BJ (cell line): ENCODE results near the gene ADARB1. TPM values are rescaled to one million over a fixed set of nuclear protein-coding genes. Genes with fewer than 3 reads are reported as not detected.

Experiments
- CTCF ChIA-PET: fragments of 350-600 bp; formaldehyde crosslinking; extraction: SDS; loops from one replicate; lab custom pipeline; 2021; ENCODE audit warnings: antibody characterized with exemption, inconsistent platforms; lab: Yijun Ruan, JAX
- POLR2A ChIA-PET: fragments of 300-600 bp; sonication (Branson Sonifier 250); formaldehyde crosslinking; extraction: SDS; loops from one replicate; lab custom pipeline; 2021; ENCODE audit warnings: antibody characterized with exemption; lab: Charles Lee
- DNase-seq: peaks from one replicate; pipeline ENCODE4 v3.0.0-alpha.2; 2011; ENCODE audit warnings: low read depth
- H3K27me3 ChIP-seq: 2 replicates; pipeline ENCODE4 v1.6.0; 2011; ENCODE audit warnings: low read length; ENCODE audit not compliant: control insufficient read depth, insufficient read depth
- H3K36me3 ChIP-seq: 2 replicates; pipeline ENCODE4 v1.5.1; 2011; ENCODE audit warnings: low read length; ENCODE audit not compliant: control insufficient read depth, insufficient read depth
- H3K4me3 ChIP-seq: 2 replicates; pipeline ENCODE4 v1.5.1; 2011; ENCODE audit warnings: low read depth, mild to moderate bottlenecking, control low read depth, low read length
- CTCF ChIP-seq: IDR thresholded peaks from 2 replicates; pipeline ENCODE4 v1.5.1; 2011; ENCODE audit warnings: low read depth, mild to moderate bottlenecking, control low read depth, inconsistent platforms, low read length, moderate library complexity; ENCODE audit not compliant: insufficient read depth
- polyA plus RNA-seq: library from polyadenylated mRNA; depleted of rRNA; stranded (reverse); fragments of >200 nt; gene quantifications from 2 replicates; pipeline ENCODE4 v1.2.3, GENCODE V29; 2011

The ADARB1 gene
- polyA plus RNA-seq, 1 experiment: 10.9 TPM

- ChIA-PET POLR2A (no interaction called here), CTCF (interaction anchor here (1.0 to 1.1 kb wide), 2 partner anchors 125 to 126 kb away, joined by 4 to 5 read pairs; no protein-coding TSS in a partner anchor)
- H3K4me3 ChIP-seq: no peak overlapping the region
- no peaks in the 10 kb centered on the region for H3K27me3 ChIP-seq
- peaks cover 31% of the 10 kb centered on the region for H3K36me3 ChIP-seq
- DNase-seq: no peak
- no peak for TF ChIP-seq CTCF
These were observed 189.9 kb downstream of the ADARB1 start for GRCh38 chr21:45264146-45264911.

GRCh38 chr21:45264912-45265515 is 190.6 kb downstream of the ADARB1 start:
- no peak for DNase-seq
- H3K36me3 ChIP-seq: peaks cover 33% of the 10 kb centered on the region
- ChIA-PET POLR2A (no interaction called here), CTCF (interaction anchor here (1.1 kb wide), 1 partner anchor 127 kb away, joined by 5 read pairs; no protein-coding TSS in a partner anchor)
- no peaks in the 10 kb centered on the region for H3K27me3 ChIP-seq
- H3K4me3 ChIP-seq: no peak overlapping the region
- no peak for TF ChIP-seq CTCF

- no peak for TF ChIP-seq CTCF
- no peaks in the 10 kb centered on the region for H3K27me3 ChIP-seq
- H3K4me3 ChIP-seq: no peak overlapping the region
- ChIA-PET CTCF (no interaction called here), POLR2A (no interaction called here)
- peaks cover 38% of the 10 kb centered on the region for H3K36me3 ChIP-seq
- DNase-seq: no peak
These were observed 191.5 kb downstream of the ADARB1 start for GRCh38 chr21:45265721-45266517.

GRCh38 chr21:45266518-45267389 is 192.4 kb downstream of the ADARB1 start:
- no peak for TF ChIP-seq CTCF
- DNase-seq: no peak
- Histone ChIP-seq H3K4me3 (no peak overlapping the region), H3K27me3 (no peaks in the 10 kb centered on the region), H3K36me3 (peaks cover 38% of the 10 kb centered on the region)
- ChIA-PET POLR2A (no interaction called here), CTCF (no interaction called here)
